NOMO-1 treated with dmso at 0.1 percent for 144 hours (cell line): ENCODE results near the gene TXNDC17.
"Not testable (repeated sequence)": the region's sequence is repeated elsewhere in the genome, so short reads cannot be mapped to it uniquely, and the experiment has no call there.

Experiments
- DNase-seq: peaks from one replicate; lab custom pipeline; 2025; ENCODE audit not compliant: unreplicated experiment; lab: John Stamatoyannopoulos, UW

The TXNDC17 gene

GRCh38 chr17:6640536-6641246 lies at the start of gene TXNDC17, which contains the start of gene KIAA0753:
TSS of gene TXNDC17 (plus strand) at chr17:6641060. CDS start at chr17:6641083, 23 bp downstream.
TSS of gene KIAA0753 (minus strand) at chr17:6640711. CDS start at chr17:6635103, 5,608 bp downstream.
- DNase-seq: peak; percentile 84

GRCh38 chr17:6591599-6592158 lies 49.2 kb upstream of the TXNDC17 start:
- DNase-seq: no peak

DNA sequence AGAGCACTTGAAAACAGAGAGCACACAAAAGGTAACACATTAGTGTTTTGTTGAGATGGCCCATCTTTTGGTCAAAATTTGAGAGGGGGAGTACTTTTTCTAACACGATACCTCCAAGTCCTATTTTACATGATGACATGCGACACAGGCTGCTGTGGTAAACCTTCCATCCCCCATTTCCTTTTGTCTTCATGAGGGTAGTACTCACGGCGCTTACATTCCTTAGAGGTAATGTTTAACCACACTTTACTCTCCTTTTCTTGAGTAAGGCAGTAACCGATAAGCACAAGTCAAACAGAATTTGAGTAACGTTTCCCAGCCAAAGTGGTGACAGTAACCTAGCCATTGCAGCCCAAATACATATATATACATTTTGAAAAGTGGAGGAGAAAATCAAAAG lies 48.7 kb upstream of the TXNDC17 start:
- DNase-seq: no peak

GRCh38 chr17:6593371-6593770 lies 47.5 kb upstream of the TXNDC17 start:
- DNase-seq: not testable (repeated sequence)

- DNase-seq: no peak
These were observed 44.8 kb upstream of the TXNDC17 start for GRCh38 chr17:6596081-6596480.

- DNase-seq: no peak
These were observed 44.3 kb upstream of the TXNDC17 start for GRCh38 chr17:6596511-6596910.

- no peak for DNase-seq
These were observed 43.9 kb upstream of the TXNDC17 start for GRCh38 chr17:6596941-6597340.

- DNase-seq: no peak
These were observed 43.1 kb upstream of the TXNDC17 start for GRCh38 chr17:6597727-6598126.

DNA sequence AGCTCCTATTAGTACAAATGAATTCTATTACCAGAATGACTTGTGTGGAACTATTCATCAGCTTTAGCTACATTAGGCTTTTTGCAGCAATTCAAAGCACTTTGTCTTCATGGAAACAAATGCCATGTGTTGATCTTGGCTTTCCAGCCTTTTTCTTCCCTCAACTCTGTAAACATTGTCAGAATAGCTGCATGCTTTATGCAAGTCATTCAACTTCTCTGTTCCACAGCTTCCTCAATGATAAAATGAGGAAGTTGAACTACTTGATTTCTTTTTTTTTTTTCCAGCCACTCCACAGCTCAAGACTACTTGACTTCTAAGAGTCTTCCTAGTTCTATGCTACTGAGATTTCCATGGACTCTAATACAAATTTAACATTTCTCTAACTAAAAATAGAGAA lies 41.5 kb upstream of the TXNDC17 start:
- peak; percentile 36 for DNase-seq

GRCh38 chr17:6602141-6602540 lies 38.7 kb upstream of the TXNDC17 start:
- no peak for DNase-seq

DNA sequence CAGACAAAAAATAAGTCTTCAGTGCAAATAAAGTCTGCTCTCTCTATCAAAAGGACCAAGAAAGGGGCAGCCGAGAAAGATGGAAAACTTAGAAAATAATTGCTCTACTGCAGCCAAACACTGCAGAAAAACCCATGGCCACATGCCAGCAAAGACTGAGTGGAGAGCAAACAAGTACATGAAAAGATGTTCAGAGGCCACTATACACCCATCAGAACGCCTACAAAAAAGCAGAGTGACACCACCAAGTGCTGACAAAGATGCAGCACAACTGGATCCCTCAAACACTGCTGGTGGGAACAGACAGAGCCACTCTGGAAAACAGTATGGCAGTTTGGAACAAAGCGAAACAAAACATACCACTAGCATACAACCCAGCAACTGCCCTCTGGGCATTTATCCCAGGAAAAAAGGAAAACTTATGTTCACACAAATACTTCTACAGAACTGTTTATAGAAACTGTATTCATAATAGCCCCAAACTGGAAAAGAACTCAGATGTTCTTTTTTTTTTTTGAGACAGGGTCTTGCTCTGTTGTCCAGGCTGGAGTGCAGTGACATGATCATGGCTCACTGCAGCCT lies 37.0 kb upstream of the TXNDC17 start:
- DNase-seq: no peak

GRCh38 chr17:6605142-6605541 lies 35.7 kb upstream of the TXNDC17 start:
- DNase-seq: no peak

DNA sequence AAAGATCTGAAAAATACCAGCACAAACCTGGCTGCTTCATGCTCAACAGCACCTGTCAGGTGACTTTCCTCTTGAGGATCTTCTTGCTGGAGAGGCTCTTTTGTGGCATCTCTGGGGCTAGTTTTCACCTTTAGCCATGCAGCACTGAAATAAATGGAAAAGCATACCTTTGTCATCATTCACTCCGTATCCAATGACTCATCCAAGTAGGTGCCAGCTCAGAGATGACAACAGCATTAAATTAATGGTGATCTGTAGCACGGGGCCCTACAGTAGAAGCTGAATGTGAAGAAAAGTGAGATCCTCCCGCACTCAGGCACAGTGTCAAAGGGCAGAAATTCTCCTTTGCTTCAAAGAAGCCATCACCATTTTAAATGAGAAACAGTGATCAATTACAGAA lies 32.5 kb upstream of the TXNDC17 start:
- no peak for DNase-seq

- no peak for DNase-seq
These were observed 30.8 kb upstream of the TXNDC17 start for GRCh38 chr17:6610011-6610410.

GRCh38 chr17:6611231-6611630 lies 29.6 kb upstream of the TXNDC17 start:
- no peak for DNase-seq

DNA sequence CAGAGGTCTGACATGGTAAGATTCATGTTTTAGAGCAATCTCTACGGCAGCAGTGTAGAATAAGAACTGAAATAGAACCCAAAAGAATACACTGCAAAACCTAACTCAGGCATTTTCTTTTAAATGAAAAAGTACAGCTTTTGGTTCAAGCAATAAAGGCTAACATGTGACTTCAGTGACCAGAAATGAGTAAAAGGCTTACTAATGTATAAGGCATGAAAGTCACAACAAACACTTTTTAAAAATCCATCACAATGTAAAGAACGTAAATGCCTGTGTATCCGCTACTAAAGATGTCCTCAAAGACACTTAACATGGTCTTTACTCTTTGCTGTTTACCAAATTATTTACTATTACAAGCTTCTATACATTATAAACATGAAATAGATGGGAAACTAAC lies 16.9 kb upstream of the TXNDC17 start:
- DNase-seq: no peak

GRCh38 chr17:6626616-6627015 lies 14.2 kb upstream of the TXNDC17 start:
- no peak for DNase-seq

GRCh38 chr17:6627019-6627418 lies 13.8 kb upstream of the TXNDC17 start:
- DNase-seq: no peak

DNA sequence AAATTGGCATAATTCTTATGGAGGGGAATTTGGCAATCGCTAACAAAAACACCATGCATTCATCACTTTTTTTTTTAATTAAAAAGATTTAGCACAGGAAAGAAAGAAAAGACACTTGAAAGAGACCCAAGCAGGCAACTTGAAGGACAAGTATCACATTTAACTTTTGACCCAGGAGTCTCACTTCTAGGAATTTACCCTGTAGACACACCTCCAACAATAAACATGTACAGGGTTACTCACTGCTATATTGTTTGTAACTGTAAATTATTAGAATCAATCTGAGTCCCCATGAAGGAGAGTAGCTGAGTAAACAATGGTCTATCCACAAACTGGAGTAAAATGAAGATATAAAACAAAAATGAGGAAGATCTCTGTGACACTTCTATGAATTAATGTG lies 10.5 kb upstream of the TXNDC17 start:
- no peak for DNase-seq

DNA sequence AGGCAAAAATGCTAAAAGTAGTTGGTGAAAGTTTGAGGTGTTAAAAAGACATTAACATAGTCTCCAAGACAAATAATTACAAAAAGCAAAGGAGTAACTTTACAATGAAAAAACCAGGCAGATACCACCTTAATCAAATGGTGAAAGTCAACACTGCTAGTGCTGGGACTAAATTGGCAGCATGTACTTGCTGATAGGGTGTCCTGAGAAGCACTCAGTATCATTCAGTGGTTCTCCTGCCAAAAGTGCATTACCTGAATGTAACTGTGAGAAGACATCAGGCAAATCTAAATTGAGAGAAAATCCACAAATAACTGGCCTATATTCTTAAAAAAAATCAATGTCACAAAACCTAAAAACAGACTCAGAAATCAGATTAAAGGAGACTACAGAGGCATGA lies 8.3 kb upstream of the TXNDC17 start:
- no peak for DNase-seq

- DNase-seq: no peak
These were observed 7.6 kb upstream of the TXNDC17 start for GRCh38 chr17:6633263-6633662.

DNA sequence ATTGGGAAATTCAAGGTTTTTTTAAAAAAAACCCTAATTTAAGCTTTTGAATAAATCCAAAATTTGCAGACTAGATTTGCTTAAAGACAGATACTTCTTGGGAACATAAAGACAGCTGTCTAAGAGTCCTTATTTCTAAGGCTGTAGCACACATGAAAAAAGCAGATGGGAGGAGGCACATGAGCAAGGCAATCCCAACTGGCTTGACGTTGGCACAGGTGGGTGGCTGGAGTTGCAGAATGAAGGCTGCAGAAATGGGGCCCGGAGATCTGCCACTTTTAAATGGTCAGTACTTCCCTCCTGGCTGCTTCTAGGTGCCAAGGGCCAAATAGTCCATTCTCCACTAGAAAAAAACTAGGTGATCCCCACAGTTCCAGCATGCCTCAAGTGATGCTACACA lies 4.8 kb upstream of the TXNDC17 start:
- no peak for DNase-seq
